Uterus (tissue), 2 donors: Measurements from ENCODE around the gene STARD7.

ENCODE experiments used
- POLR2A ChIP-seq, 2 donors: fragments of 450-650 bp; IDR thresholded peaks; one replicate each; pipeline ENCODE4 v1.6.1; 2016; ENCODE audit warnings: antibody characterized with exemption in 2 of 2, mild to moderate bottlenecking in 1 of 2, moderate library complexity in 1 of 2
- TF ChIP-seq, protein P1 (sequence below), 4 experiments: fragments of 200-600 bp in 2 of 4; fragments of 450-650 bp in 2 of 4; sonication (generic) in 2 of 4; IDR thresholded peaks; one replicate each; pipeline ENCODE4 v1.5.1; 2016 to 2019; ENCODE audit warnings: antibody characterized with exemption in 4 of 4, mild to moderate bottlenecking in 2 of 4, moderate library complexity in 1 of 4

DNA sequence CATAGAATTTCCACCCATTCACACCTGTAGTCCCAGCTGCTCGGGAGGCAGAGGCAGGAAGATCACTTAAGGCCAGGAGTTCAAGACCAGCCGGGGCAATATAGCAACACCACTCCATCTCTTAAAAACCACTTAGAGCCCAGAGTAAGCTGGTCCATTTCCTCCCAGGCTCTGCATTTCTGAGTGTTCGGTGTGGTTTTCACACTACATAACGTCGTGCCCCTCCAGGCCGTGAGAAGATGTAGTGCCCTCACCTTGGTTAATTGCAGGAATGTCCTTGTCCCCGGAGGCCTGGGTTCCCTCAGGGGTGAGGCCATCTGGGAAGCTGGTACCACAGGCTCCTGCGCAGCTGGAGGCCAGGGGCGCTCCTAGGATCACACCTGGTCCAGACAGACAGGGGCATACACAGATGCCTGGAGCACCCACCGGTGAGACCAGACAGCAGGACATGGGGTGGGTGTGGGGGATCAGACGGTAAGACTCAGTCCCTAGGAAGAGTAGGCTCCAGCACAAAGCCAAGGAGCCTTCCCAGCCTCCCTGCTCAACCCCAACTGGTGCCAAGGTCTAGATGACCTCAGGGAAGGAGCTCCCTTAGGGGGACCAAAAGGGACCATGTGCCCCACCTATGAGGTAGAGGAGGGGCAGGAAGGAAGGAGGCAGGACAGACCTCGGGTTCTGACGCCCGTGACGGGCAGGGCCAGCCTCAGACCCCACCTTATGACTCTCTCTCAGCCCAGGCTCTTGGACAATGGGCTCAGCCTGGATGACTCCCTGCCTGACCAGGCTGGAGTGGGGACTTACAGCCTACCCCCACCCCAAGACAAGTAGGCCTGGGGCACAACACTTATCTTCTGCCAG is 71.1 kb downstream of the STARD7 start:
- TF ChIP-seq, protein P1, sequence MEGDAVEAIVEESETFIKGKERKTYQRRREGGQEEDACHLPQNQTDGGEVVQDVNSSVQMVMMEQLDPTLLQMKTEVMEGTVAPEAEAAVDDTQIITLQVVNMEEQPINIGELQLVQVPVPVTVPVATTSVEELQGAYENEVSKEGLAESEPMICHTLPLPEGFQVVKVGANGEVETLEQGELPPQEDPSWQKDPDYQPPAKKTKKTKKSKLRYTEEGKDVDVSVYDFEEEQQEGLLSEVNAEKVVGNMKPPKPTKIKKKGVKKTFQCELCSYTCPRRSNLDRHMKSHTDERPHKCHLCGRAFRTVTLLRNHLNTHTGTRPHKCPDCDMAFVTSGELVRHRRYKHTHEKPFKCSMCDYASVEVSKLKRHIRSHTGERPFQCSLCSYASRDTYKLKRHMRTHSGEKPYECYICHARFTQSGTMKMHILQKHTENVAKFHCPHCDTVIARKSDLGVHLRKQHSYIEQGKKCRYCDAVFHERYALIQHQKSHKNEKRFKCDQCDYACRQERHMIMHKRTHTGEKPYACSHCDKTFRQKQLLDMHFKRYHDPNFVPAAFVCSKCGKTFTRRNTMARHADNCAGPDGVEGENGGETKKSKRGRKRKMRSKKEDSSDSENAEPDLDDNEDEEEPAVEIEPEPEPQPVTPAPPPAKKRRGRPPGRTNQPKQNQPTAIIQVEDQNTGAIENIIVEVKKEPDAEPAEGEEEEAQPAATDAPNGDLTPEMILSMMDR (IDR thresholded peaks at IDR 0.05): no peak
- no peak for TF ChIP-seq POLR2A (IDR thresholded peaks at IDR 0.05)
